Endodermal cell (in vitro differentiated cells): Measurements from ENCODE around the gene IGF2. TPM values are rescaled to one million over a fixed set of nuclear protein-coding genes. Genes with fewer than 3 reads are reported as not detected.

Experiments used
- DNase-seq: peaks from one replicate; pipeline ENCODE4 v3.0.0-alpha.2; 2017
- H3K27ac ChIP-seq: 2 replicates; pipeline ENCODE4 v1.5.1; 2013; ENCODE audit warnings: mild to moderate bottlenecking, low read depth, low read length, moderate library complexity
- H3K27me3 ChIP-seq: 2 replicates; pipeline ENCODE4 v1.6.1; 2013; ENCODE audit warnings: mild to moderate bottlenecking, low read length, moderate library complexity; ENCODE audit not compliant: insufficient read depth, control insufficient read depth, poor library complexity, severe bottlenecking
- H3K36me3 ChIP-seq: 2 replicates; pipeline ENCODE4 v1.7.0; 2013; ENCODE audit warnings: mild to moderate bottlenecking, low read length, moderate library complexity; ENCODE audit not compliant: control insufficient read depth, insufficient read depth
- H3K4me1 ChIP-seq: one replicate; pipeline ENCODE4 v1.7.0; 2013; ENCODE audit warnings: low read length; ENCODE audit not compliant: control insufficient read depth, insufficient read depth
- H3K4me3 ChIP-seq: 2 replicates; pipeline ENCODE4 v1.5.1; 2013; ENCODE audit warnings: mild to moderate bottlenecking, low read length, moderate library complexity
- H3K9ac ChIP-seq: 2 replicates; pipeline ENCODE4 v1.6.1; 2013; ENCODE audit warnings: mild to moderate bottlenecking, low read length, moderate library complexity; ENCODE audit not compliant: poor library complexity, severe bottlenecking; ENCODE audit errors: extremely low read depth
- H3K9me3 ChIP-seq: 2 replicates; pipeline ENCODE4 v1.6.1; 2013; ENCODE audit warnings: mild to moderate bottlenecking, low read length, moderate library complexity; ENCODE audit not compliant: control insufficient read depth
- H3K27ac Mint-ChIP-seq: 2 replicates; pipeline ENCODE4 v1.8.0; 2020; ENCODE audit warnings: mixed read lengths
- H3K27me3 Mint-ChIP-seq: 2 replicates; pipeline ENCODE4 v1.8.0; 2021; ENCODE audit warnings: mild to moderate bottlenecking, mixed read lengths; ENCODE audit not compliant: insufficient read depth
- H3K36me3 Mint-ChIP-seq: 2 replicates; pipeline ENCODE4 v1.8.0; 2020; ENCODE audit warnings: low read depth, mixed read lengths
- H3K4me1 Mint-ChIP-seq: 2 replicates; pipeline ENCODE4 v1.8.0; 2020; ENCODE audit warnings: mixed read lengths
- H3K4me3 Mint-ChIP-seq: 2 replicates; pipeline ENCODE4 v1.8.0; 2020; ENCODE audit warnings: mild to moderate bottlenecking, moderate library complexity, mixed read lengths
- H3K9me3 Mint-ChIP-seq: 2 replicates; pipeline ENCODE4 v1.8.0; 2020; ENCODE audit warnings: mild to moderate bottlenecking, mixed read lengths
- WGBS, 2 experiments: methylation state at CpG; one replicate each; pipeline versions ENCODE4 v1.1.5 to v1.1.7; 2013; ENCODE audit warnings: missing lambda C conversion rate in 2 of 2, mixed read lengths in 1 of 2; ENCODE audit not compliant: insufficient coverage in 1 of 2, insufficient read length in 1 of 2; 5-methylcytosine and 5-hydroxymethylcytosine counted together
- total RNA-seq, 2 donors: library from RNA; stranded (reverse); fragmentation: NEBNext Ultra II Directional in 1 of 2; extraction: Animal tissue kit (Norgen Biotek cat#: 25700) in 1 of 2; gene quantifications; 2 replicates in 1 of 2; 3 replicates in 1 of 2; pipeline ENCODE4 v1.2.1, GENCODE V29; 2021
- TF ChIP-seq, protein P1 (sequence below): fragments of 200-600 bp; sonication (generic); conservative IDR thresholded peaks from 2 replicates; pipeline ENCODE4 v1.5.0; 2021; ENCODE audit warnings: antibody characterized with exemption, mild to moderate bottlenecking

IGF2 gene
- total RNA-seq, 2 donors from 2014 or later, result 0.80 to 5.1 TPM

DNA sequence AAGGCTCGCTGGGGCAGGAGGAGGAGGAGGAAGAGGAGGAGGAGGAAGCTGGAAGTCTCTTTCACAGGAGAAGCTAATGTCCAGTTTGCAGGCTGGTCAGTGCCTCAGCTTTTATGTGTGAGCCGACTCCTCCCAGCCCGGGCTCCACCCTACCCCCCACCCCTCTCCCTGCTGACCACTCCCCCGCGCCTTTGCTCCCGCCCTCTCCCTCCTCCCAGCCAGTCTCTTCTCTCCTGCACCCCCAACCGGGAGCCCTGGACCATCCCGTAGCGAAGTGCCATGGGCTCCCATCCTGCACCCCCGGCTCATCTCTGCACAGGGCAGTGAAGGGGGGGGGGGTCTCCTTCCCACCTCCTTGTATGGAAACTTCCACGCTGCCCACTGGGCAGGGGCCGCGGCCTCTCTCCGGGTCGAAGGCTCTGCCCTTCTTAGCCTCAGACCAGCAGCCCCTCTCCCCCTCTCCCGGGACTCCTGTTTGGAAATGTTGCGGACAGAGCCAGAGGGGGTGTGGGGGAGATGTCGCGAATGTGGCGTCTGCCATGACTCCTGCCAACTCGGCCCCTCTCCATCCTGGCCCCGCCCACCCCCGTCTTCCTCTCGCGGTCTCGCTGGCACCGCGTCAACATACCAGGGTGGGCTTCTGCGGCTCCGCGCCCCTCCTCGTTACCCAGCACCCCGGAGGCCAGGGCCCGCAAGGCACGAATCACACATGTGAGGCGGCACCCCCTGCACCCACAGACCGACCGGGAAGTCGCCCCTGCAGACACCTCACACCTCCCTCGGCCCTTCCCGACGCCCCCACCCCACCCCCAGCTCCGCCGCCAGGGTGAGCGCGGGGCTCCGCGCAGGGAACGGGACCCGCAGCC lies 1.8 kb downstream of the IGF2 start:
- Histone ChIP-seq H3K9me3 (no peaks in the 10 kb centered on the region), H3K4me3 (peak overlapping the region; percentile 65), H3K9ac (no peak overlapping the region), H3K27ac (no peak overlapping the region), H3K4me1 (no peaks in the 10 kb centered on the region), H3K36me3 (no peaks in the 10 kb centered on the region), H3K27me3 (peaks cover 86% of the 10 kb centered on the region)
- peak; percentile 92 for DNase-seq
- Mint-ChIP-seq H3K9me3 (no peaks in the 10 kb centered on the region), H3K27me3 (peaks cover 84% of the 10 kb centered on the region), H3K4me3 (peak overlapping the region; percentile 52), H3K36me3 (no peaks in the 10 kb centered on the region), H3K4me1 (no peaks in the 10 kb centered on the region), H3K27ac (no peak overlapping the region)
- TF ChIP-seq, protein P1, sequence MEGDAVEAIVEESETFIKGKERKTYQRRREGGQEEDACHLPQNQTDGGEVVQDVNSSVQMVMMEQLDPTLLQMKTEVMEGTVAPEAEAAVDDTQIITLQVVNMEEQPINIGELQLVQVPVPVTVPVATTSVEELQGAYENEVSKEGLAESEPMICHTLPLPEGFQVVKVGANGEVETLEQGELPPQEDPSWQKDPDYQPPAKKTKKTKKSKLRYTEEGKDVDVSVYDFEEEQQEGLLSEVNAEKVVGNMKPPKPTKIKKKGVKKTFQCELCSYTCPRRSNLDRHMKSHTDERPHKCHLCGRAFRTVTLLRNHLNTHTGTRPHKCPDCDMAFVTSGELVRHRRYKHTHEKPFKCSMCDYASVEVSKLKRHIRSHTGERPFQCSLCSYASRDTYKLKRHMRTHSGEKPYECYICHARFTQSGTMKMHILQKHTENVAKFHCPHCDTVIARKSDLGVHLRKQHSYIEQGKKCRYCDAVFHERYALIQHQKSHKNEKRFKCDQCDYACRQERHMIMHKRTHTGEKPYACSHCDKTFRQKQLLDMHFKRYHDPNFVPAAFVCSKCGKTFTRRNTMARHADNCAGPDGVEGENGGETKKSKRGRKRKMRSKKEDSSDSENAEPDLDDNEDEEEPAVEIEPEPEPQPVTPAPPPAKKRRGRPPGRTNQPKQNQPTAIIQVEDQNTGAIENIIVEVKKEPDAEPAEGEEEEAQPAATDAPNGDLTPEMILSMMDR, result no peak
- WGBS, 2 experiments, result 0 to 1% methylated on average over 2 to 49 of the region's 50 CpGs

DNA sequence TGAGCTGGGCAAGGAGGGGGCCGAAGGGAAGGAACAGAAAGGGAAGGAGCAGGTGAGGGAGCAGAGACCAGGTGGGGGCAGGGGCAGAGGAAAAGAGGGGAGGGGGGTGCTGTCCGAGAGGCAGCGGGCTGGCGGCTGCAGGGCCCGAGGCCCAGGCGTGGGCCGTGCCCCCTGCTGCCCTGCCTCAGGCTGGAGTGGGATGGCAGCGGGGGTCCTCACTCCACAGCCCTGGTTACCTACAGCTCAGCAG lies 2.3 kb downstream of the IGF2 start:
- Histone ChIP-seq H3K27ac (no peak overlapping the region), H3K4me1 (no peaks in the 10 kb centered on the region), H3K9me3 (no peaks in the 10 kb centered on the region), H3K36me3 (no peaks in the 10 kb centered on the region), H3K4me3 (no peak overlapping the region), H3K9ac (no peak overlapping the region), H3K27me3 (peaks cover 80% of the 10 kb centered on the region)
- TF ChIP-seq, protein P1, result no peak
- Mint-ChIP-seq H3K27ac (no peak overlapping the region), H3K4me1 (no peaks in the 10 kb centered on the region), H3K4me3 (peak overlapping the region; percentile 52), H3K27me3 (peaks cover 82% of the 10 kb centered on the region), H3K9me3 (no peaks in the 10 kb centered on the region), H3K36me3 (no peaks in the 10 kb centered on the region)
- WGBS, 2 experiments, result 30 to 40% methylated on average over 1 to 8 of the region's 8 CpGs
- DNase-seq, result no peak

DNA sequence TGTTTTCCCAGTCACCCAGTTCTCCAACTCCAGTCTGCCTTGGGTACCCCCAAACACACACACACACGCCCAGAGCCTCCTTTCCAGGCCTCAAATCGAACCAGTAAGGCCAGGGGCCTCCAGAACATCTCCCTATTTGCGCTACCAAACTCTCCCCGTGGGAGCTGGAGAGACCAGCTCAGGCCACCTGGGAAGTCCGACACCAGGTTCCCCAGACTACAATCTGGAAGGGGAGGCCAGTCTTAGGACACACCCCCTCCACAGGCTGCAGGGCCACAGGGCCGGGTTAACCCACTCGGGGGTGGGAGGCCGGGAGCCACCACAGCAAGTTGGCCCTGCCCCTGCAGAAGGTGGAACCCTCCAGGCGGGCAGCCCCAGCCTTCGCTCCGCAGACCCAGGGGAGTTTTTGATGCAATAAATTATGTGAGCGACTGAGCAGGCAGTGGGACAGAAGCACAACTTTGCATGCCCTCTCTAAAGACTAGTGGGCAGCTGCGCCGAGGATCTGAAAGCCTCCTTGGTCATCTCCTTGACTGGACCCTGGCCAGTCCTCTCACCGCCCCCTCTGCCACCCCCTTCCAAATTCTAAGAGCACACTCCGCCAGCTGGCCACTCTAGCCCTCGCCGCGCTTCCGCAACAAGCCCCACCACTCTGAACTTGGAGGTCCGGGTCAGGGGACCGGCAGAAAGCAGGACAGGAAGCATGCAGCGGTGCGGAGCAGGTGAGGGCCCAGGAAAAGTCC lies 2.8 kb downstream of the IGF2 start:
- Histone ChIP-seq H3K4me1 (no peaks in the 10 kb centered on the region), H3K9me3 (no peaks in the 10 kb centered on the region), H3K27ac (no peak overlapping the region), H3K27me3 (peaks cover 75% of the 10 kb centered on the region), H3K4me3 (no peak overlapping the region), H3K9ac (no peak overlapping the region), H3K36me3 (no peaks in the 10 kb centered on the region)
- 73 to 85% methylated on average over 10 to 24 of the region's 24 CpGs for WGBS, 2 experiments
- H3K4me1 Mint-ChIP-seq, result no peaks in the 10 kb centered on the region
- H3K9me3 Mint-ChIP-seq, result no peaks in the 10 kb centered on the region
- no peak overlapping the region for H3K27ac Mint-ChIP-seq
- peak overlapping the region; percentile 52 for H3K4me3 Mint-ChIP-seq
- DNase-seq, result no peak
- TF ChIP-seq, protein P1, result no peak
- no peaks in the 10 kb centered on the region for H3K36me3 Mint-ChIP-seq
- H3K27me3 Mint-ChIP-seq, result peaks cover 81% of the 10 kb centered on the region
